Caco-2 (cell line): ENCODE data around the gene FAM118B. TPM values are rescaled to one million over a fixed set of nuclear protein-coding genes. Genes with fewer than 3 reads are reported as not detected.

ENCODE experiments used
- BruUV-seq: library from RNA; stranded (reverse); fragments of 400-500 nt; replicated peaks from 2 replicates; lab custom pipeline; 2021; lab: Mats Ljungman, UMichigan
- CTCF ChIA-PET: fragments of 300-600 bp; sonication (Branson Sonifier 250); formaldehyde crosslinking; loops from one replicate; lab custom pipeline; 2022; ENCODE audit warnings: antibody characterized with exemption; lab: Charles Lee
- POLR2A ChIA-PET: fragments of 300-600 bp; sonication (Branson Sonifier 250); formaldehyde crosslinking; loops from one replicate; lab custom pipeline; 2022; ENCODE audit warnings: antibody characterized with exemption; lab: Charles Lee
- DNase-seq, 2 experiments: peaks; one replicate each; pipeline versions ENCODE4 v3.0.0 to v3.0.0-alpha.2; 2020 to 2022
- H3K27me3 ChIP-seq: replicated peaks from 2 replicates; pipeline ENCODE4 v1.6.0; 2011; ENCODE audit warnings: low read length; ENCODE audit not compliant: control insufficient read depth, insufficient read depth
- H3K36me3 ChIP-seq: 2 replicates; pipeline ENCODE4 v1.5.1; 2011; ENCODE audit warnings: low read length; ENCODE audit not compliant: control insufficient read depth, insufficient read depth
- H3K4me1 ChIP-seq: fragments of 250-450 bp; sonication (Bioruptor Pico); 2 replicates; pipeline ENCODE4 v1.5.1; 2020; ENCODE audit warnings: mild to moderate bottlenecking
- H3K4me3 ChIP-seq: 2 replicates; pipeline ENCODE4 v1.5.1; 2011; ENCODE audit warnings: low read depth, mild to moderate bottlenecking, control low read depth, low read length
- H3K9me3 ChIP-seq: fragments of 250-450 bp; sonication (Bioruptor Pico); 2 replicates; pipeline ENCODE4 v1.5.1; 2020; ENCODE audit warnings: mild to moderate bottlenecking, moderate library complexity
- H3K27ac Mint-ChIP-seq: one replicate; pipeline ENCODE4 v1.8.0; 2022; ENCODE audit warnings: mixed read lengths; ENCODE audit not compliant: unreplicated experiment
- H3K27me3 Mint-ChIP-seq: one replicate; pipeline ENCODE4 v1.8.0; 2022; ENCODE audit warnings: mixed read lengths; ENCODE audit not compliant: insufficient read depth, unreplicated experiment
- H3K36me3 Mint-ChIP-seq: one replicate; pipeline ENCODE4 v1.8.0; 2022; ENCODE audit warnings: mild to moderate bottlenecking, mixed read lengths; ENCODE audit not compliant: insufficient read depth, unreplicated experiment
- H3K4me1 Mint-ChIP-seq: one replicate; pipeline ENCODE4 v1.8.0; 2022; ENCODE audit warnings: low read depth, mixed read lengths; ENCODE audit not compliant: unreplicated experiment
- H3K4me3 Mint-ChIP-seq: one replicate; pipeline ENCODE4 v1.8.0; 2022; ENCODE audit warnings: mild to moderate bottlenecking, moderate library complexity, mixed read lengths; ENCODE audit not compliant: unreplicated experiment
- H3K9me3 Mint-ChIP-seq: one replicate; pipeline ENCODE4 v1.8.0; 2022; ENCODE audit warnings: mixed read lengths; ENCODE audit not compliant: unreplicated experiment
- intact Hi-C: fragments of 100-400 bp; cut with micrococcal nuclease; formaldehyde crosslinking; loops from one replicate; pipeline ENCODE4 v1.10.0; 2022; ENCODE audit not compliant: unreplicated experiment
- total RNA-seq: library from RNA; stranded (reverse); gene quantifications from 2 replicates; pipeline ENCODE4 v1.2.3, GENCODE V29; 2022
- TF ChIP-seq, protein P1 (sequence below), 2 experiments: fragments of 200-600 bp in 1 of 2; IDR thresholded peaks; 1 replicate in 1 of 2; 2 replicates in 1 of 2; pipeline versions ENCODE4 v1.5.1 to v1.8.0; 2011 to 2022; ENCODE audit warnings: antibody characterized with exemption in 1 of 2, control low read depth in 1 of 2, inconsistent platforms in 1 of 2, low read depth in 1 of 2, low read length in 1 of 2, mild to moderate bottlenecking in 1 of 2, moderate library complexity in 1 of 2; ENCODE audit not compliant: insufficient read depth in 1 of 2, severe bottlenecking in 1 of 2, unreplicated experiment in 1 of 2

FAM118B gene
- total RNA-seq, 1 experiment from 2014 or later: 36.5 TPM

DNA sequence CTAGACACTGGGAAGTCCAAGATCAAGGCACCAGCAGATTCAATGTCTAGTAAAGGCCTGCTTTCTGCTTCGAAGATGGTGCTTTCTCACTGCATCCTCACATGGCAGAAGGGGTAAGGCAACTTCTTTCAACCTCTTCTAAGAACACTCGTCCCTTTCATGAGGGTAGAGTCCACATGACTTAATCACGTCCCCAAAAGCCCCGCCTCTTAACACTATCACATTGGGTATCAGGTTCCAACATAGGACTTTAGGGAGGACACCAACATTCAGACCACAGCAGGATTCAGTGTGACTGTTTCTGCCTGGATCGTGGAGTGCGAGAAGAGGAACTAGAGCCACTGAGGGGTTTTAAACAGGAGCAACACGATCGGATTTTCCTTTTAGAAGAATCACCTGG, 67.6 kb downstream of the FAM118B start:
- no peaks in the 10 kb centered on the region for H3K9me3 Mint-ChIP-seq
- no peak overlapping the region for H3K27ac Mint-ChIP-seq
- Histone ChIP-seq H3K27me3 (no peaks in the 10 kb centered on the region), H3K4me3 (no peak overlapping the region), H3K9me3 (no peaks in the 10 kb centered on the region), H3K4me1 (peaks cover 7% of the 10 kb centered on the region), H3K36me3 (peaks cover 7% of the 10 kb centered on the region; the same call in 1 of the 2 replicates)
- ChIA-PET CTCF (interaction anchor here (0.6 kb wide), 1 partner anchor 828 kb away, joined by 3 read pairs; no protein-coding TSS in a partner anchor), POLR2A (no interaction called here)
- no peak overlapping the region for H3K4me3 Mint-ChIP-seq
- DNase-seq: no peak
- no peaks in the 10 kb centered on the region for H3K27me3 Mint-ChIP-seq
- intact Hi-C loops: no loop called here
- peaks cover 38% of the 10 kb centered on the region for H3K36me3 Mint-ChIP-seq
- peaks cover 11% of the 10 kb centered on the region for H3K4me1 Mint-ChIP-seq
- TF ChIP-seq, protein P1, sequence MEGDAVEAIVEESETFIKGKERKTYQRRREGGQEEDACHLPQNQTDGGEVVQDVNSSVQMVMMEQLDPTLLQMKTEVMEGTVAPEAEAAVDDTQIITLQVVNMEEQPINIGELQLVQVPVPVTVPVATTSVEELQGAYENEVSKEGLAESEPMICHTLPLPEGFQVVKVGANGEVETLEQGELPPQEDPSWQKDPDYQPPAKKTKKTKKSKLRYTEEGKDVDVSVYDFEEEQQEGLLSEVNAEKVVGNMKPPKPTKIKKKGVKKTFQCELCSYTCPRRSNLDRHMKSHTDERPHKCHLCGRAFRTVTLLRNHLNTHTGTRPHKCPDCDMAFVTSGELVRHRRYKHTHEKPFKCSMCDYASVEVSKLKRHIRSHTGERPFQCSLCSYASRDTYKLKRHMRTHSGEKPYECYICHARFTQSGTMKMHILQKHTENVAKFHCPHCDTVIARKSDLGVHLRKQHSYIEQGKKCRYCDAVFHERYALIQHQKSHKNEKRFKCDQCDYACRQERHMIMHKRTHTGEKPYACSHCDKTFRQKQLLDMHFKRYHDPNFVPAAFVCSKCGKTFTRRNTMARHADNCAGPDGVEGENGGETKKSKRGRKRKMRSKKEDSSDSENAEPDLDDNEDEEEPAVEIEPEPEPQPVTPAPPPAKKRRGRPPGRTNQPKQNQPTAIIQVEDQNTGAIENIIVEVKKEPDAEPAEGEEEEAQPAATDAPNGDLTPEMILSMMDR (IDR thresholded peaks at IDR 0.05; ENCODE audit: insufficient read depth in 1 of 2, low read depth in 1 of 2, low read length in 1 of 2, severe bottlenecking in 1 of 2, unreplicated experiment in 1 of 2): no peak
- no TSS peak for BruUV-seq

DNA sequence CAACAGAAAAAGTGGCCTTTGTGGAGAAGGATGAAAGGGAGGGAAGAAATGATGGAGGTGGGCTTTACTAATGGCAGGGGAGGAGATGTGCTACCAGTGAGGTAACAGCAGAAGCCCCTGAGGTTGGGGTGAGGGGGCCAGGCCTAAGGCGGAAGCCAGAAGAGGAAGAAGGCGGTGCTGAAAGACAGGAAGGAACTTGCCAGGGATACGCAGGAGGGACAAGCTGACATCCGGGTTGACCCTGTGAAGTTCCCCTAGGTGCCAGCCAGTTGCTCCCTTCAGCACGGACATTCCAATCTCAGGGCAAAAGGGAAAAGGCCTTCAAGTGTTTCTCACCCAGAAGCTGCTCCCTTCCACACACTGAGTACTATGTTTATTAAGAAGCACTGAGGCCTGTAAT, 69.0 kb downstream of the FAM118B start:
- intact Hi-C loops: no loop called here
- H3K36me3 ChIP-seq: peaks cover 3% of the 10 kb centered on the region; the same call in 1 of the 2 replicates
- ChIA-PET POLR2A (no interaction called here), CTCF (no interaction called here)
- H3K27me3 ChIP-seq: no peaks in the 10 kb centered on the region
- no peaks in the 10 kb centered on the region for H3K9me3 ChIP-seq
- Mint-ChIP-seq H3K9me3 (no peaks in the 10 kb centered on the region), H3K4me3 (no peak overlapping the region), H3K4me1 (peaks cover 11% of the 10 kb centered on the region), H3K27me3 (no peaks in the 10 kb centered on the region), H3K36me3 (peaks cover 24% of the 10 kb centered on the region), H3K27ac (no peak overlapping the region)
- no peak overlapping the region for H3K4me3 ChIP-seq
- TF ChIP-seq, protein P1 (IDR thresholded peaks at IDR 0.05; ENCODE audit: insufficient read depth in 1 of 2, low read depth in 1 of 2, low read length in 1 of 2, severe bottlenecking in 1 of 2, unreplicated experiment in 1 of 2): no peak
- H3K4me1 ChIP-seq: peaks cover 7% of the 10 kb centered on the region
- no TSS peak for BruUV-seq
- DNase-seq: no peak

DNA sequence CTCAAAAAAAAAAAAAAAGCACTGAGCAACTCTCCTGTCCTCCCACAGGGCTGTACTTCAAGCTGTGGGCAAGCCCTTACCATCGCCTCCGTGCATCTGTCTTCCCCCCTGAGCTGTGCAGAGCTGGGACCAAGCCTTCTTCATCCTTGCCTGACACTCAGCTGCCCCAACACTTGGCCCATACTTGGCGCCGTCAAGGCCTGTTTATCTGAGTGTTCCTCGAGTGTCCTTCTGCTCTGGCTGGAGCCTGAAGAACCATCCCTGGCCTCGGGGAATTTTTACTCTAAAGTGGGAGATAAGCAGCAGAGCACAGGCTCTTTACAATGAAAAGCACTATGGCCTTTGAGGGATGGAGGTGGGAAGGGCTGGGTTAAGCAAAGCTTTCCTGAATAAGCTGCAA, 69.7 kb downstream of the FAM118B start:
- no TSS peak for BruUV-seq
- TF ChIP-seq, protein P1 (IDR thresholded peaks at IDR 0.05; ENCODE audit: insufficient read depth in 1 of 2, low read depth in 1 of 2, low read length in 1 of 2, severe bottlenecking in 1 of 2, unreplicated experiment in 1 of 2): no peak
- ChIA-PET POLR2A (interaction anchor here (2.6 kb wide), 1 partner anchor 12 kb away, joined by 14 read pairs; the partner anchor contains the start of genes FOXRED1 and SRPRA), CTCF (no interaction called here)
- no peaks in the 10 kb centered on the region for H3K36me3 ChIP-seq
- Mint-ChIP-seq H3K27ac (no peak overlapping the region), H3K9me3 (no peaks in the 10 kb centered on the region), H3K4me1 (peaks cover 11% of the 10 kb centered on the region), H3K27me3 (no peaks in the 10 kb centered on the region), H3K36me3 (peaks cover 21% of the 10 kb centered on the region), H3K4me3 (peak overlapping the region; percentile 96)
- H3K27me3 ChIP-seq: no peaks in the 10 kb centered on the region
- no peaks in the 10 kb centered on the region for H3K9me3 ChIP-seq
- intact Hi-C loops: no loop called here
- peaks cover 7% of the 10 kb centered on the region for H3K4me1 ChIP-seq
- DNase-seq: no peak
- H3K4me3 ChIP-seq: no peak overlapping the region
